GM12878 (cell line): ENCODE results near the gene EMP1. TPM values are rescaled to one million over a fixed set of nuclear protein-coding genes. Genes with fewer than 3 reads are reported as not detected.

ENCODE experiments used
- ATAC-seq: fragments of 200-7000 bp; cut with Tn5 transposase; 3 replicates; pipeline ENCODE4 v1.9.1; 2020; ENCODE audit warnings: mild to moderate bottlenecking, moderate library complexity
- BruUV-seq: library from RNA; stranded (reverse); fragments of 400-500 nt; replicated peaks from 2 replicates; lab custom pipeline; 2021; lab: Mats Ljungman, UMichigan
- CTCF ChIA-PET: fragments of 300-600 bp; sonication (Branson Sonifier 250); formaldehyde crosslinking; extraction: SDS; loops from one replicate; lab custom pipeline; 2021; ENCODE audit warnings: inconsistent platforms; lab: Yijun Ruan, JAX
- POLR2A ChIA-PET: fragments of 350-600 bp; formaldehyde crosslinking; extraction: SDS; loops from one replicate; lab custom pipeline; 2021; ENCODE audit warnings: inconsistent platforms; lab: Charles Lee
- RAD21 ChIA-PET: fragments of 300-600 bp; sonication (Branson Sonifier 250); formaldehyde crosslinking; loops from one replicate; lab custom pipeline; 2023; ENCODE audit warnings: antibody characterized with exemption; ENCODE audit not compliant: unreplicated experiment; lab: Charles Lee
- SMC1A ChIA-PET: fragments of 300-600 bp; sonication (Branson Sonifier 250); formaldehyde crosslinking; loops from one replicate; lab custom pipeline; 2023; ENCODE audit not compliant: unreplicated experiment, uncharacterized antibody; lab: Charles Lee
- DNase-seq: peaks from one replicate; pipeline ENCODE4 v3.0.0-alpha.2; 2011; ENCODE audit warnings: low read depth, low spot score
- FAIRE-seq: peaks from 3 replicates; lab custom pipeline; 2011; peaks lifted over from hg19 to GRCh38; lab: Jason Lieb, UNC
- H2AFZ ChIP-seq: 2 replicates; pipeline ENCODE4 v1.6.0; 2011; ENCODE audit warnings: low read depth, low read length, control low read depth; ENCODE audit not compliant: control insufficient read depth
- H3K27ac ChIP-seq: 2 replicates; pipeline ENCODE4 v1.5.1; 2011; ENCODE audit warnings: control low read depth; ENCODE audit not compliant: control insufficient read depth, insufficient read depth
- H3K27me3 ChIP-seq, 2 experiments: replicated peaks in 1 of 2; 2 replicates each; pipeline versions ENCODE4 v1.6.0 to v1.6.1; 2011; ENCODE audit warnings: low read length in 1 of 2; ENCODE audit not compliant: control insufficient read depth in 2 of 2, insufficient read depth in 2 of 2
- H3K36me3 ChIP-seq, 2 experiments: 2 replicates each; pipeline ENCODE4 v1.5.1; 2011; ENCODE audit warnings: low read length in 1 of 2; ENCODE audit not compliant: control insufficient read depth in 2 of 2, insufficient read depth in 2 of 2
- H3K4me1 ChIP-seq: 2 replicates; pipeline ENCODE4 v1.6.1; 2011; ENCODE audit warnings: mild to moderate bottlenecking, low read length, moderate library complexity, mixed read lengths; ENCODE audit not compliant: control insufficient read depth, insufficient read depth
- H3K4me2 ChIP-seq: 2 replicates; pipeline ENCODE4 v1.6.0; 2011; ENCODE audit warnings: control low read depth; ENCODE audit not compliant: control insufficient read depth, insufficient read depth
- H3K4me3 ChIP-seq: fragments of 200-600 bp; sonication (generic); 2 replicates; pipeline ENCODE4 v1.5.1; 2016
- H3K79me2 ChIP-seq: 2 replicates; pipeline ENCODE4 v1.6.0; 2011; ENCODE audit warnings: low read length; ENCODE audit not compliant: control insufficient read depth, insufficient read depth
- H3K9ac ChIP-seq: 2 replicates; pipeline ENCODE4 v1.8.0; 2011; ENCODE audit warnings: low read length, control low read depth, mixed read lengths; ENCODE audit not compliant: control insufficient read depth, insufficient read depth
- H3K9me3 ChIP-seq: replicated peaks from 3 replicates; pipeline ENCODE4 v1.5.1; 2011; ENCODE audit warnings: mild to moderate bottlenecking, low read length; ENCODE audit not compliant: control insufficient read depth, insufficient read depth
- H4K20me1 ChIP-seq: 2 replicates; pipeline ENCODE4 v1.6.0; 2011; ENCODE audit not compliant: control insufficient read depth, insufficient read depth
- CBX5 ChIP-seq: sonication (generic); IDR thresholded peaks from 2 replicates; pipeline ENCODE4 v1.6.1; 2016; ENCODE audit warnings: low read depth, moderate library complexity, mild to moderate bottlenecking, inconsistent platforms
- CEBPB ChIP-seq, 2 experiments: fragments of 150-350 bp in 1 of 2; IDR thresholded peaks; 2 replicates each; pipeline ENCODE4 v1.6.1; 2012 to 2014; ENCODE audit warnings: low read depth in 2 of 2, low read length in 2 of 2, borderline replicate concordance in 1 of 2, inconsistent platforms in 1 of 2
- CEBPZ ChIP-seq: fragments of 150-350 bp; IDR thresholded peaks from 2 replicates; pipeline ENCODE4 v1.6.1; 2016; ENCODE audit warnings: low read depth, low read length
- IRF5 ChIP-seq: fragments of 450-650 bp; IDR thresholded peaks from 2 replicates; pipeline ENCODE4 v1.6.1; 2017; ENCODE audit warnings: borderline replicate concordance
- MLLT1 ChIP-seq: fragments of 450-650 bp; IDR thresholded peaks from 2 replicates; pipeline ENCODE4 v1.6.1; 2016; ENCODE audit warnings: mild to moderate bottlenecking
- MYB ChIP-seq: fragments of 150-350 bp; IDR thresholded peaks from 2 replicates; pipeline ENCODE4 v1.6.1; 2014; ENCODE audit warnings: mild to moderate bottlenecking, low read depth, low read length, borderline replicate concordance
- NFYA ChIP-seq: IDR thresholded peaks from 2 replicates; pipeline ENCODE4 v1.6.1; 2011; ENCODE audit warnings: low read depth, mild to moderate bottlenecking, low read length, improper control_type of control experiment, borderline replicate concordance
- NR2C2 ChIP-seq: IDR thresholded peaks from 2 replicates; pipeline ENCODE4 v1.6.1; 2011; ENCODE audit warnings: borderline replicate concordance, low read depth; ENCODE audit not compliant: control insufficient read depth, insufficient read length
- PAX5 ChIP-seq: IDR thresholded peaks from 2 replicates; pipeline ENCODE4 v1.6.1; 2011; ENCODE audit warnings: low read depth, low read length, borderline replicate concordance
- PBX3 ChIP-seq: IDR thresholded peaks from 2 replicates; pipeline ENCODE4 v1.6.1; 2011; ENCODE audit warnings: mild to moderate bottlenecking, low read depth, low read length, moderate library complexity; ENCODE audit not compliant: insufficient replicate concordance
- RAD21 ChIP-seq: IDR thresholded peaks from 2 replicates; pipeline ENCODE4 v1.6.1; 2011; ENCODE audit warnings: mild to moderate bottlenecking, low read depth, low read length, moderate library complexity; ENCODE audit not compliant: insufficient read depth
- RB1 ChIP-seq: fragments of 450-650 bp; formaldehyde crosslinking; IDR thresholded peaks from 2 replicates; pipeline ENCODE4 v1.6.1; 2017; ENCODE audit warnings: mild to moderate bottlenecking, borderline replicate concordance
- SIX5 ChIP-seq: IDR thresholded peaks from 2 replicates; pipeline ENCODE4 v1.6.1; 2011; ENCODE audit warnings: mild to moderate bottlenecking, low read depth, low read length, moderate library complexity; ENCODE audit not compliant: severe bottlenecking
- SPI1 ChIP-seq: IDR thresholded peaks from 2 replicates; pipeline ENCODE4 v1.6.1; 2011; ENCODE audit warnings: low read depth, mild to moderate bottlenecking, low read length, moderate library complexity, borderline replicate concordance; ENCODE audit not compliant: insufficient read depth
- WGBS: methylation state at CpG from one replicate; pipeline ENCODE4 v1.1.6; 2016; ENCODE audit warnings: low lambda C conversion rate; ENCODE audit not compliant: insufficient replicate concordance, insufficient coverage; ENCODE audit errors: missing lambda C conversion rate; 5-methylcytosine and 5-hydroxymethylcytosine counted together
- in situ Hi-C: fragments of 300-500 bp; cut with MboI; formaldehyde crosslinking; loops from 9 replicates; pipeline ENCODE4 v1.14.3; 2018; ENCODE audit warnings: mixed read lengths
- intact Hi-C: fragments of 100-400 bp; cut with micrococcal nuclease; formaldehyde crosslinking; loops from one replicate; pipeline ENCODE4 v1.14.2; 2022; ENCODE audit not compliant: unreplicated experiment
- polyA plus RNA-seq, 11 experiments: library from polyadenylated mRNA; depleted of rRNA in 4 of 11; unstranded in 6 of 11; stranded (reverse) in 5 of 11; fragments of >200 nt; fragmentation: Nextera tagmentation in 4 of 11; fragmentation: Illumina TruSeq in 1 of 11; extraction: Ambion mirVana in 4 of 11; extraction: Trizol in 1 of 11; gene quantifications; 1 replicate in 1 of 11; 2 replicates in 10 of 11; pipeline versions ENCODE4 v1.2.1 to v1.2.3, GENCODE V29; 2011 to 2016; ENCODE audit warnings: inconsistent platforms in 2 of 11, missing spikeins in 2 of 11, low read depth in 1 of 11
- total RNA-seq, 4 experiments: library from RNA; depleted of rRNA in 3 of 4; stranded (reverse); fragments of >200 nt in 3 of 4; fragmentation: Illumina TruSeq in 1 of 4; extraction: Trizol in 1 of 4; gene quantifications; 2 replicates each; pipeline versions ENCODE4 v1.2.1 to v1.2.3, GENCODE V29; 2013 to 2021

The EMP1 gene
- total and polyA plus RNA-seq, 10 of the 15 experiments (the other 5 are each of a cell fraction or from before 2014, with no cell fraction given): 0.09 to 0.90 (median 0.25) TPM; not detected in 1

- TF ChIP-seq CEBPZ: no peak
- TF ChIP-seq IRF5: no peak
Measured at GRCh38 chr12:13177373-13177772, 19.2 kb upstream of the EMP1 start (continued).

GRCh38 chr12:13177906-13178305 lies 18.6 kb upstream of the EMP1 start:
- H2AFZ ChIP-seq: no peak overlapping the region
- ChIA-PET RAD21 (no interaction called here), CTCF (interaction anchor here (1.2 kb wide), 1 partner anchor 34 kb away, joined by 4 read pairs; no protein-coding TSS in a partner anchor)
- peaks cover 12% of the 10 kb centered on the region for H3K4me1 ChIP-seq
- peaks cover 6 to 9% of the 10 kb centered on the region in 2 experiments; a peak in 3 of 4 replicates for H3K27me3 ChIP-seq
- no peak overlapping the region for H3K4me3 ChIP-seq
- H3K9me3 ChIP-seq: no peaks in the 10 kb centered on the region
- no peak for FAIRE-seq
- TF ChIP-seq PBX3: no peak
- TF ChIP-seq PAX5: no peak
- no peak for TF ChIP-seq SIX5
- TF ChIP-seq MYB: no peak
- no peak for TF ChIP-seq CBX5
- TF ChIP-seq RAD21: no peak
- no peak for TF ChIP-seq MLLT1
- TF ChIP-seq SPI1: no peak
- no peak for TF ChIP-seq RB1
- no peak for TF ChIP-seq CEBPB (IDR thresholded peaks at IDR 0.05; ENCODE audit: borderline replicate concordance in 1 of 2, low read depth in 2 of 2, low read length in 2 of 2)
- TF ChIP-seq NR2C2: no peak
- TF ChIP-seq NFYA: no peak
- TF ChIP-seq, all 136 proteins: peak for 0
- intact Hi-C loops: no loop called here
- ChIA-PET SMC1A (no interaction called here), POLR2A (no interaction called here)
- DNase-seq (no peak), ATAC-seq (no peak)
- H3K36me3 ChIP-seq: no peaks in the 10 kb centered on the region
- no peaks in the 10 kb centered on the region for H3K79me2 ChIP-seq
- H3K9ac ChIP-seq: no peak overlapping the region
- 37% methylated on average over 4 of the region's 4 CpGs for WGBS
- in situ Hi-C loops: no loop called here
- no peaks in the 10 kb centered on the region for H4K20me1 ChIP-seq
- no TSS peak for BruUV-seq
- H3K4me2 ChIP-seq: no peak overlapping the region
- no peak overlapping the region for H3K27ac ChIP-seq
